ENCODE results near the gene PPFIA2.

The PPFIA2 gene

DNA sequence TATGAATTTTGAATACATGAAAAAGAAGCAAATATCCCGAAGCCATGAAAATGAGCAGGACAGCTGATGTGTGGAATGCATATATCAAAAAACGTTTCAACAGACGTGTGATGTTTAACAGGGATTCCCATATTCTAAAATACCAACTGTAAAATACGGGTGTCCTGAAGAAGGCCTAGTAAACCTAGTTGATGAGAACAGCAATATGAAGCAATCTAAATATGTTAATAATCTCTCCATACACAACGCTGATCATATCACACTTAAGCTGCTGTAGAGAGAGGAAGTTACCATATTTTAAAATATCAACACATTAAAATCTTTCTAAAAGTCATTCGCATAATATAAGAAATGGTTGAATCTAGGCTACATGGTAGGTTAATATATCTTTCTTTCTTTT, 317.5 kb downstream of the PPFIA2 start:
- DNase-seq (ENCODE audit: low read depth in 2 of 2): no peak

GRCh38 chr12:81440001-81440400, 319.1 kb downstream of the PPFIA2 start:
- no peak for DNase-seq (ENCODE audit: low read depth in 2 of 2)

- no peak for DNase-seq (ENCODE audit: low read depth in 2 of 2)
Measured at GRCh38 chr12:81439344-81439743, 319.8 kb downstream of the PPFIA2 start.

- DNase-seq (ENCODE audit: low read depth in 2 of 2): no peak
Measured at GRCh38 chr12:81417056-81417455, 342.1 kb downstream of the PPFIA2 start.

GRCh38 chr12:81416571-81416970, 342.6 kb downstream of the PPFIA2 start:
- no peak for DNase-seq (ENCODE audit: low read depth in 2 of 2)

- DNase-seq (ENCODE audit: low read depth in 2 of 2): no peak
Measured at GRCh38 chr12:81414441-81414840, 344.7 kb downstream of the PPFIA2 start.

GRCh38 chr12:81412940-81413339, 346.2 kb downstream of the PPFIA2 start:
- DNase-seq (ENCODE audit: low read depth in 2 of 2): no peak

DNA sequence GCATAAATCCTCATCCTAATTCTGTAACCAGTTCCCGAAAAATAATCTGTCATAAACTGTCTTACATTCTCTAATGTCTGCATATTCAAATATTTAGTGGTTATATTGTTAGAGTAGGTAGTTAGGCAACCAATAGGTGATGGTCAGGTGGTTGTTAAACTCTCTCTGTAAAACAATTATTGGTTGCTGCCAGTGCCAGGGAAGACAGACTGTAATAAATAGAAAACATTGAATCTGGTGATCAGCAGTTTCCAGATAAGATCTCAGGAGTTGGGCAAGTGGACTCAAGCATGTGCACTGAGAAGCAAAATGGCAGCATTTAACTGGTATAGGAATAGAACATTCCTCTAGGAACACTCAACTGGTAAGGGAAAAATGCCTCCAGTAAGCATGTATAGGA, 355.8 kb downstream of the PPFIA2 start:
- DNase-seq (ENCODE audit: low read depth in 2 of 2): no peak

- DNase-seq (ENCODE audit: low read depth in 2 of 2): no peak
Measured at GRCh38 chr12:81401241-81401640, 357.9 kb downstream of the PPFIA2 start.

- no peak for DNase-seq (ENCODE audit: low read depth in 2 of 2)
Measured at GRCh38 chr12:81400024-81400423, 359.1 kb downstream of the PPFIA2 start.

DNA sequence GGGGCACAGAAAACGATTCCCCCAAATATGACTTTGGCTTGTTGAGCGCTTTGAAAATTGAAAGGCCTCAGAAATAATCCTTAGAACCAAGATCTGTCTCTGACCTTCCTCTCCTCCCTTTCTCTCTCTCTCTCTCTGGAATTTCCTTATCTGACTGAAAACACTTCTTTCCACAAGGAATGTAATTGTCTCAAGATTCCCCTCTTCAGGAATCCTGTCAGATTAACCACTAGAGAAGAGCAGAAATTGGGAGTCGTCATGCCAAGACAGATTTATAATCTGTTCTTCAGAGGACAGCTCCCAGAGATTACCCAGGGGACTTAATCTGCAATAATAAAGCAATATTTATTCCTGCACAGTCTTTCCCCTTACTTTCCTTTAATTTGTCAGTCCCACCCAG, 363.7 kb downstream of the PPFIA2 start:
- DNase-seq (ENCODE audit: low read depth in 2 of 2): no peak

- DNase-seq (ENCODE audit: low read depth in 2 of 2): no peak
Measured at GRCh38 chr12:81389550-81390099, 369.5 kb downstream of the PPFIA2 start.

- no peak for DNase-seq (ENCODE audit: low read depth in 2 of 2)
Measured at GRCh38 chr12:81386101-81386500, 373.0 kb downstream of the PPFIA2 start.

DNA sequence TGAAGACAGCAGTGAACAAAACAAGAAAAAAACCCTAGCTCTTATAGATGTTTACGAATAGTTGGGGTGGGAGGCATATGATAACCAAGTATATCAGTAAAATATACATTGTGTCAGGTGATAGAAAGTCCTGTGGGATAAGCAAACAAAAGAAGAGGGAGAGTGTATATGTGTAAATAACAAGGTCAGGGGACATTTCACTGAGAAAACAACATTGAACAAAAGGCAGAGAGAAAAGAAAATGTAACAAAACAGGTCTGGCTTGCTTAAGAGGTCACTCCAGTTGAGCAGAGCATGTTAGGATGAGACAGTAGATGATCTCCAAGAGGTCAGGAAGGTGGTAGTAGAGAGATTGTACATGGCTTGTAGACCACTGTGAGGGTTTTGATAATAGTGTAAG, 377.2 kb downstream of the PPFIA2 start:
- no peak for DNase-seq (ENCODE audit: low read depth in 2 of 2)

DNA sequence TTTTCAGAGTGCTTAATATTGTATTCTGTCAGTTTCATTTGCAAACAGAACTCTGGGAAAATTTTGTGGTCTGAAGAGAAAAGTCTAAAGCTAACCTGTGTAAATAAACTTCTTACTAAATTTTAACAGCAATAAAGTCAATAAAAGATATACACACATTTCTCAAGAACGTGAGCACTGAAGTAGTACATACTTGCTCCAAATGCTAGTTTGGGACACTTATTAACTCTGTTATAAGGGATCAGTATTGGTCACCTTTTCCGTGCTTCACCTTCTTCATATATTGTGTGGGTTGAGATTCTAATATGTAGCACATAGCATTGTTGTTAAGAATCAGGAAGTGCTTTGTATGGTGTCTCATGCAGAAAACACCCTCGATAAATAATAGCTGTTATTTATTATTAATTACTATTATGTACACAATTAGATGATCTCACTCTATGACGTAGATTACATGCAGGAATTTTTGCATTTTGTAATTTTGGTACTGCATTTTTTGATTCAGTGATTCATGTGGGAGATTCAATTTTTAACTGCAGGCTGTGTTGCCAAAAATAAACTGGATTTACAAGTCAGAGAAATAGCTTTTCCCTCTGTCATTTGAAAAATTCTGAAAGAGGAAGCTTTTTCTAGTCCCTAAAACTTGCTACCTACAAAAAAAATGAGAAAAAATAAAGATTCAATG, 380.4 kb downstream of the PPFIA2 start:
- DNase-seq (ENCODE audit: low read depth in 2 of 2): no peak

DNA sequence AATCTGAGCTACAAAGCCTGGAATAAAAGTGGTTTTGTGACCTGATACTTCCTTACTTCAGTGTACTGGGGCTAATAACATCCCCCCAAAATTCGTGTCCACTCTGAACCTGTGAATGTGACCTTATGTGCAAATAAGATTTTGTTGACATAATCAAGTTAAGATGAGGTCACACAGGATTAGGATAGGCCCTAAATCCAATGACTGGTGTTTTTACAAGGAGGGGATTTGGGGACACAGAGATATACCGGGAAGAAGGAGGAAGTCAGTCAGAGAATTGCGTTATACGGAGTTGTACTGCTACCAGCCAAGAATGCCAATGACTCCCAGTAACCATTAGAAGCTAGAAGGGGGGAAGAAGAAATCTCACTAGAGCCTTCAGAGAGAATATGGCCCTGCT, 381.4 kb downstream of the PPFIA2 start:
- no peak for DNase-seq (ENCODE audit: low read depth in 2 of 2)

GRCh38 chr12:81375969-81376368, 383.2 kb downstream of the PPFIA2 start:
- no peak for DNase-seq (ENCODE audit: low read depth in 2 of 2)

GRCh38 chr12:81370456-81370855, 388.7 kb downstream of the PPFIA2 start:
- DNase-seq (ENCODE audit: low read depth in 2 of 2): no peak

- DNase-seq (ENCODE audit: low read depth in 2 of 2): no peak
Measured at GRCh38 chr12:81369175-81369574, 390.0 kb downstream of the PPFIA2 start.

DNA sequence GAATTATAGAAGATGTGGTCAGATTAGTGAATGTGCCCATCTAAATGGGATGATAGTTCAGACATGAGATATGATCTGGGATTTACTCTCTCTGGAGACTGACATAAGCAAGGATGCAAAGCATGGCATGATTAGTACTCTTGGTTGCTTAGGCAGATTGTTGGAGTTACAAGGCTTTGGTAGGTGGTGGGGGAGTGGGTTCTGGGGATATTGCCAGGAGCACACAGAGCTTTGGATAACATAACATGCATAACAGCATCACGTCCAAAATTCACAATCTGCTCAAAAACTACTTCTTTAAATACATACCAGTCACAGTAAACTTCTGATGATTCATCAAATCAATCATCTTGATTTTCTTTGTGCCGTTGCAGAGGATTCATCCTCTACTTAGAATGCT, 393.9 kb downstream of the PPFIA2 start:
- DNase-seq (ENCODE audit: low read depth in 2 of 2): no peak

DNA sequence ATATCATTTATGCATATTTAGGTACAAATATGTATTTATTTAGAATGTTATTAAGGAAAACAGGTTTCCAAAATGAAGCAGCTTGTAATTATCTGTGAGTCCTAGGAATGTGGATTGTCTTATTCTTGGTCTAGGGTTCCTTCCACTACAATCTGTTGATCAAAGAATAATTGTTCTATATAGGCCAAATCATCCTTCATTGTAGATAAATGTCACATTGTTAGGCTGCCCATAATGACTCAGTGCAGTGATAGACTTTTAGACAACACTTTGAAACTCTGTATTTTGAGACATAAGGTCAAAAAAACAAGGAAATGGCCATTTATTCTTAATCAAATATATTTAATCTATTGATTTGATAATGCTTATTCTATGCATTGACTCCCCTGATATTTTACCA, 398.2 kb downstream of the PPFIA2 start:
- DNase-seq (ENCODE audit: low read depth in 2 of 2): no peak

DNA sequence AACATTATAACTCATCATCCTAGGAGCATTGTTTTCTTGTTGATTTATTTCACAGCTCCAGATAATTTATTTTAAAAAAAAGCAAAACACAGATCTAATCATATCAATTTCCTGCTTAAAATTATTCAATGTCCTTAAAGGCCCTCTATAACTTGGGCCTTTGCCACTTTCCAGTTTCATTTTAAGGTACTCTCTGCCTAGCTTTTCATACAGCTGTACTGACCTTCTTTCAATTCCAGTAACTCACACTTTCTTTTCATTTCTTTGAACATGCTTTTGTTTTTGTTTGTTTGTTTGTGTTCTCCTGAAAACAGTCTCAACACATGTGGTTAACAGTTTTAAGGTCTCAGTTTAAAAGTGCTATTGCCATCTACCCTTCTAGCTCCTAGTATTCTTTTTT, 399.4 kb downstream of the PPFIA2 start:
- DNase-seq (ENCODE audit: low read depth in 2 of 2): no peak

GRCh38 chr12:81354327-81354932, 404.7 kb downstream of the PPFIA2 start:
- no peak for DNase-seq (ENCODE audit: low read depth in 2 of 2)

DNA sequence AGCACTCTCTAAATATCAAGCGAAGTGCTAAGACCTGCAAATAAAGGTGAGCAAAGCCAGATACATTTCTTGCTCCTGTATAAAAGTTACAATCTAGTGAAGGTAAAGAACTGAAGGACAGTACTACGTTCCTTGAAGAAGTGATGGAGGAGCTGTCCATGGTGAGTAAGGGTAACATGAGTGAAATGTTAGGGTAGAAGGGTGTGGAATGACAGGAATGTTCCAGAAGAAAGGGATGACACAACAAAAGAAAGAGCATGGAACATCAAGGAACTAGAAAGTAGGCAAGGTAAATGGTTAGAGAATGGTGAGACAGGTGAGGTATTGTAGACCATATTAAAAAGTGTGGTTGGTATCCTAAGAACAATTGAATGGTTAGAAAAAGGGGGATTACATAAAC, 408.8 kb downstream of the PPFIA2 start:
- DNase-seq (ENCODE audit: low read depth in 2 of 2): no peak

All from stimulated activated CD4-positive, alpha-beta T cell treated with anti-CD3 and anti-CD28 coated beads, Interleukin-1b, Interleukin-23, amount 100 ng/mL, for 4 hours (primary cell).